ENCODE measurements around the gene C2. TPM values are rescaled to one million over a fixed set of nuclear protein-coding genes. Genes with fewer than 3 reads are reported as not detected.

C2 gene
- total RNA-seq, 1 donor from 2014 or later, result 18.6 TPM

DNA sequence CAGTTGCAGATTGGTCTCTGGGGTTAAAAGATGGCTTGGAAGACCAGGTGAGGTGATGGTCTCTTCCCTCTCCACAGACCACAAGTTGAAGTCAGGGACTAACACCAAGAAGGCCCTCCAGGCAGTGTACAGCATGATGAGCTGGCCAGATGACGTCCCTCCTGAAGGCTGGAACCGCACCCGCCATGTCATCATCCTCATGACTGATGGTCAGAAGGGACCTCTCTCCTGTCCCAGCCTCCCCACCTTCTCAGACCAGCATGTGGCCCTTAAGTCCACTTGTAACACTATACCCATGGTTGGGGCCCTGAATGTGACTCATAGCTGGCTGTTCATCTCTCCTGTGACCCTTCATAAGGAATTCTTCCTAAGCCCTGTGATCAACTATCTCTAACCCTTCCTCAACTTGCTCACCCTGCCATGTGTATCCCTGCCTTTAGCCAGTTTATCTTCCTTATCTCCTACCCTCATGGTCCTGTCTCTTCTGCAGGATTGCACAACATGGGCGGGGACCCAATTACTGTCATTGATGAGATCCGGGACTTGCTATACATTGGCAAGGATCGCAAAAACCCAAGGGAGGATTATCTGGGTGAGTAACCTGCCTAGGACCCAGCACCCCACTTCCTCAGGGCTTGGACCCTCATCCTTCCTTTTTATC, 21.4 kb downstream of the C2 start:
- Histone ChIP-seq H3K27ac (no peak overlapping the region), H3K4me1 (peaks cover 3 to 16% of the 10 kb centered on the region in 2 donors), H3K27me3 (no peaks in the 10 kb centered on the region), H3K4me3 (no peak overlapping the region), H3K9me3 (no peaks in the 10 kb centered on the region), H3K36me3 (peaks cover 12 to 23% of the 10 kb centered on the region in 2 donors)
- no peak for TF ChIP-seq CTCF (IDR thresholded peaks at IDR 0.05)
- no peak for DNase-seq (ENCODE audit: low spot score in 2 of 2)
- intact Hi-C loops (cut with DNase I), result no loop called here

GRCh38 chr6:31949926-31950548, 22.5 kb downstream of the C2 start:
- H3K27me3 ChIP-seq, result no peaks in the 10 kb centered on the region
- H3K4me1 ChIP-seq, result peaks cover 3 to 12% of the 10 kb centered on the region in 2 donors
- intact Hi-C loops (cut with DNase I), result loop anchor here (5.0 kb wide), 1 partner anchor 268 kb away; the partner anchor contains the start of gene LY6G5C
- H3K27ac ChIP-seq, result no peak overlapping the region
- H3K9me3 ChIP-seq, result no peaks in the 10 kb centered on the region
- TF ChIP-seq CTCF (IDR thresholded peaks at IDR 0.05), result no peak
- DNase-seq (ENCODE audit: low spot score in 2 of 2), result no peak
- H3K4me3 ChIP-seq, result no peak overlapping the region
- H3K36me3 ChIP-seq, result peaks cover 23 to 34% of the 10 kb centered on the region in 2 donors

GRCh38 chr6:31952140-31952805, 24.8 kb downstream of the C2 start:
- TF ChIP-seq CTCF (IDR thresholded peaks at IDR 0.05), result peak; percentile 56 to 63 (median 58)
- H3K9me3 ChIP-seq, result no peaks in the 10 kb centered on the region
- DNase-seq (ENCODE audit: low spot score in 2 of 2), result peak in 1 of 2 donors; percentile 82
- peak overlapping the region in 1 of 2 donors; percentile 11 for H3K27ac ChIP-seq
- H3K4me3 ChIP-seq, result no peak overlapping the region
- H3K4me1 ChIP-seq, result peaks cover 0 to 1% of the 10 kb centered on the region in 2 donors
- H3K36me3 ChIP-seq, result peaks cover 39 to 54% of the 10 kb centered on the region in 2 donors
- intact Hi-C loops (cut with DNase I), result loop anchor here (5.0 kb wide), 1 partner anchor 270 kb away; the partner anchor contains the start of gene LY6G5C
- H3K27me3 ChIP-seq, result no peaks in the 10 kb centered on the region

DNA sequence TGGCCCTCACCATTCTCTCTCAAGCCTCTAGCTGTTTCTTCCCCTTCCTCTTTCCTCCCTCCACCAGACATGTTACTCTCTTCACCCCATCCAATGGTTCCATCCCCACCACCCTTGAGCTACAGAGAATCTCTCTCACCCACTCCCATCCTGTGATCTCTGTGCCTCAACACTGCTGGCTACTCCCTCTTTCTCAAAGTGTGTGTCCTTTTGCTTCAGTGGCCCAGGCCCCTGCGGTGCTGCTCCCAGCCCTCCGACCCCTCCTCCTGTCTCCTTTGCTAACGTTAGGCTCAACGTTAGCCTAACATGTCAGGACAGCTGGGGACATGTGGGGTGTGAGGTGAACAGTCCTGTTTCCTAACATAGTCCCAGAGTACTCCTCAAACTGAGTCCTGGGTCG, 25.4 kb downstream of the C2 start:
- no peaks in the 10 kb centered on the region for H3K27me3 ChIP-seq
- TF ChIP-seq CTCF (IDR thresholded peaks at IDR 0.05), result no peak
- no peak for DNase-seq (ENCODE audit: low spot score in 2 of 2)
- H3K4me3 ChIP-seq, result no peak overlapping the region
- H3K27ac ChIP-seq, result no peak overlapping the region
- peaks cover 39 to 54% of the 10 kb centered on the region in 2 donors for H3K36me3 ChIP-seq
- no peaks in the 10 kb centered on the region for H3K9me3 ChIP-seq
- peaks cover 0 to 7% of the 10 kb centered on the region in 2 donors for H3K4me1 ChIP-seq
- intact Hi-C loops (cut with DNase I), result loop anchor here (5.0 kb wide), 1 partner anchor 271 kb away; the partner anchor contains the start of gene LY6G5C

GRCh38 chr6:31954511-31954910, 27.0 kb downstream of the C2 start:
- intact Hi-C loops (cut with DNase I), result loop anchor here (5.0 kb wide), 1 partner anchor 272 kb away; the partner anchor contains the start of gene LY6G5C
- TF ChIP-seq CTCF (IDR thresholded peaks at IDR 0.05), result no peak
- DNase-seq (ENCODE audit: low spot score in 2 of 2), result no peak
- Histone ChIP-seq H3K4me3 (no peak overlapping the region), H3K27me3 (no peaks in the 10 kb centered on the region), H3K9me3 (no peaks in the 10 kb centered on the region), H3K36me3 (peaks cover 39 to 54% of the 10 kb centered on the region in 2 donors), H3K27ac (no peak overlapping the region), H3K4me1 (peaks cover 3 to 15% of the 10 kb centered on the region in 2 donors)

Data from ascending aorta (tissue), 2 donors.